Fibroblast of lung (primary cell): ENCODE data around the gene IQGAP2.

Experiments
- EZH2 ChIP-seq: IDR thresholded peaks from 2 replicates; pipeline ENCODE4 v1.5.1; 2012; ENCODE audit warnings: low read length, control low read depth, mild to moderate bottlenecking; ENCODE audit errors: missing control alignments
- TF ChIP-seq, protein P1 (sequence below), 2 donors: IDR thresholded peaks in 1 of 2; conservative IDR thresholded peaks in 1 of 2; 1 replicate in 1 of 2; 2 replicates in 1 of 2; pipeline ENCODE4 v1.5.1; 2011 to 2012; ENCODE audit warnings: low read length in 2 of 2, control low read depth in 1 of 2, inconsistent platforms in 1 of 2, low read depth in 1 of 2, mild to moderate bottlenecking in 1 of 2

DNA sequence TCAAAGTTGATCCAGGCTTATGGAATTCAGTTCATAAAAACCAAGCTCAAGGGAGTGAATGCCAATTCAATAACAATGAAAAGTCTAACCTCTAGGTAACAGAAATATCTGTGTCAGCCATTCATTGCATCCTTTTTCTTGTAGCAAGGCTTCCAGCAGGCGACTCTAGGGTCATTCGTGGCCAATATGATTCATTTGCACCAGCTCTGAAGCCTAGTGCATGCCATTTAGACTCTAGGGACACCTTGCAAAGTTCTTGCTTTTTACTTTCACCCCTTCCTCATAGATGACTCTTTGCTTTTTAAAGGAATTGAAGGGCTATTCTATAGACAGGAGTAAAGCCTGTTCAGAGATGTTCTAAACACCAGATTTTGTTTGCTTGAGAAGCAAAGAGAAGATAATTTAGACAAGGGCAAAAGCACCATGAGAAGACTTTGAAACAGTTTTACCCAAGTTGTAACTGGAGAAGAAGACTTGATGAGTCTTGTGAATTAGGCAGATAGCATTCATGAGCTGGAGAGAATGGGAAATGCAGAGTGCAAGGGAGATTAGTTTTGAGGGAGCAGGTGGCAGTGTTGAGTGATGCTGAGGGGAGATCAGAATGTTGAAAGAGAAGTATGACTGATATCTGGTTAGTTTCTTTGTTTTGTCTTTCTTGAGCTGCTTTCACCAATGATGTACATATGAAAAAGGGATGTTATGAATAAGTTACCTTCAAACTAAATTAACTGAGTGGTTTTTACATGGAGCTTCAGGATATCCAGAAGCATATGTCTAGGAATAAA lies 125.7 kb downstream of the IQGAP2 start:
- TF ChIP-seq, protein P1, sequence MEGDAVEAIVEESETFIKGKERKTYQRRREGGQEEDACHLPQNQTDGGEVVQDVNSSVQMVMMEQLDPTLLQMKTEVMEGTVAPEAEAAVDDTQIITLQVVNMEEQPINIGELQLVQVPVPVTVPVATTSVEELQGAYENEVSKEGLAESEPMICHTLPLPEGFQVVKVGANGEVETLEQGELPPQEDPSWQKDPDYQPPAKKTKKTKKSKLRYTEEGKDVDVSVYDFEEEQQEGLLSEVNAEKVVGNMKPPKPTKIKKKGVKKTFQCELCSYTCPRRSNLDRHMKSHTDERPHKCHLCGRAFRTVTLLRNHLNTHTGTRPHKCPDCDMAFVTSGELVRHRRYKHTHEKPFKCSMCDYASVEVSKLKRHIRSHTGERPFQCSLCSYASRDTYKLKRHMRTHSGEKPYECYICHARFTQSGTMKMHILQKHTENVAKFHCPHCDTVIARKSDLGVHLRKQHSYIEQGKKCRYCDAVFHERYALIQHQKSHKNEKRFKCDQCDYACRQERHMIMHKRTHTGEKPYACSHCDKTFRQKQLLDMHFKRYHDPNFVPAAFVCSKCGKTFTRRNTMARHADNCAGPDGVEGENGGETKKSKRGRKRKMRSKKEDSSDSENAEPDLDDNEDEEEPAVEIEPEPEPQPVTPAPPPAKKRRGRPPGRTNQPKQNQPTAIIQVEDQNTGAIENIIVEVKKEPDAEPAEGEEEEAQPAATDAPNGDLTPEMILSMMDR (conservative IDR thresholded peaks at IDR 0.05 in 1 of 2, IDR thresholded peaks at IDR 0.05 in 1 of 2; ENCODE audit: low read depth in 1 of 2, low read length in 2 of 2), result no peak
- TF ChIP-seq EZH2, result no peak
